22Rv1 (cell line): ENCODE measurements around the gene KLHL1.

Source experiments
- ZFX ChIP-seq: fragments of 450-650 bp; IDR thresholded peaks from 2 replicates; pipeline ENCODE4 v1.6.1; 2017; ENCODE audit warnings: antibody characterized with exemption, borderline replicate concordance
- TF ChIP-seq, protein P1 (sequence below): fragments of 450-650 bp; IDR thresholded peaks from 2 replicates; pipeline ENCODE4 v1.5.1; 2017; ENCODE audit warnings: mild to moderate bottlenecking

DNA sequence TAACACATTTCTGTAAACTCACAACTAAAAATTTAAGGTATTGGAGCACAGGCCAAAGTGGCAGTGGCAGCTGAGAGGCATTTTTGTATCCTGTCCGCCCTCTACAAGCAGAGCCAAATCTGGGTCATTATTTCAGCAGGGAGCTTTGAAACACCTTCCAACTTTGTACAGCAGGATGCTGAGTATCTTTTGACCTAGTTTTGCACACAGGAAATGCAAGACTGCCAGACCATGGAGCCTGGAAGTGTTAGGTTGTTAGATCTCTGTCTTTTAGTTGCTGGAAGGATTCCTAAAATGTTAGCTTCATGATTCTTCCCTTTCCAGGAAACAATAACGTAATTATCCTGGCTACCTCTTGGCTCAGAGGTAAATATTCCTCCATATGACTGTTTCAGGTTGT is 149.2 kb downstream of the KLHL1 start:
- TF ChIP-seq, protein P1, sequence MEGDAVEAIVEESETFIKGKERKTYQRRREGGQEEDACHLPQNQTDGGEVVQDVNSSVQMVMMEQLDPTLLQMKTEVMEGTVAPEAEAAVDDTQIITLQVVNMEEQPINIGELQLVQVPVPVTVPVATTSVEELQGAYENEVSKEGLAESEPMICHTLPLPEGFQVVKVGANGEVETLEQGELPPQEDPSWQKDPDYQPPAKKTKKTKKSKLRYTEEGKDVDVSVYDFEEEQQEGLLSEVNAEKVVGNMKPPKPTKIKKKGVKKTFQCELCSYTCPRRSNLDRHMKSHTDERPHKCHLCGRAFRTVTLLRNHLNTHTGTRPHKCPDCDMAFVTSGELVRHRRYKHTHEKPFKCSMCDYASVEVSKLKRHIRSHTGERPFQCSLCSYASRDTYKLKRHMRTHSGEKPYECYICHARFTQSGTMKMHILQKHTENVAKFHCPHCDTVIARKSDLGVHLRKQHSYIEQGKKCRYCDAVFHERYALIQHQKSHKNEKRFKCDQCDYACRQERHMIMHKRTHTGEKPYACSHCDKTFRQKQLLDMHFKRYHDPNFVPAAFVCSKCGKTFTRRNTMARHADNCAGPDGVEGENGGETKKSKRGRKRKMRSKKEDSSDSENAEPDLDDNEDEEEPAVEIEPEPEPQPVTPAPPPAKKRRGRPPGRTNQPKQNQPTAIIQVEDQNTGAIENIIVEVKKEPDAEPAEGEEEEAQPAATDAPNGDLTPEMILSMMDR = no peak
- TF ChIP-seq ZFX = no peak
